IPS DF 19.7 (cell line): ENCODE results near the gene TSC2.

Experiments
- DNase-seq: peaks from one replicate; pipeline ENCODE4 v3.0.0-alpha.2; 2013; ENCODE audit warnings: low read depth, low spot score

Gene TSC2

DNA sequence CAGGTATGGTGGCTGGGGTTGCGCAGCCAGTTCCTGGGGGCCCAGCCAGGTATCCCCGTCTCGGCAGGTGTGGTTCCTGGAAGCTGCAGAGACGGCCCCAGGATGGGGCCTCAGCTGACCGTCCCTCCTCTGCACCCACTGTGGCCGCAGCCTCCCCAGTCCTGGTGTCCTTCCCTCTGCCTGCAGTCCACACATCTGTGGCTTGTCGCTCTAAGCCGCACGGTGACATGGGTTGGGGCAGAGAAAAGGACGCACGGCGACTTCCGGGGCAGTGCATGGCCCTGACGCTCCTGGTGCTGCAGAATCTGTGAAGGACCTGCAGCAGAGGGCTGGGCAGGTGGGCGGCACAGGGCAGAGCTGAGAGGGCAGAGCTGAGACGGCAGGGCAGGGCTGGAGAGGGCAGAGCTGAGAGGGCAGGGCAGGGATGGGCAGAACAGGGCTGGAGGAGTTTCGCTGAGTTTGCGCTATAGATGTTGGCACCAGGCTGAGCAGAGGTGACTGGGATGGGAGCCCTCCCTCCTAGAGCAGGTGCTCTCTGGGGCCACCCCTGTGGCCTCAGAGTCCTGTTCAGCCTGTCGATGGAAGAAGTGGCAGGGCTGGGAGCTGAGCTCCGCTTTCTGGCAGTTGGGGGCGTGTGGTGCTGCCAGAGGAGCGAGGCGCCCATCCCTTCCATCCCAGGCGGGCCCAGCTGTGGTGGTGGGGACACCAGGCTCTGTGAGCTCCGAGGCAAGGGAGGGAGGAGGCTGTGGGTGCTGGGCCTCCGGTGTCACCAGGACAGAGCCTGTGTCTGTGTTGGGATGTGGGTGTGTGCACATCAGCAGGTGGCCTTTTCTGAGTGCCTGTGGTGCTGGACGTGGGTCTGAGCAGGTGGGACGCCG is 23.0 kb downstream of the TSC2 start:
- no peak for DNase-seq

GRCh38 chr16:2071454-2072202 is 23.8 kb downstream of the TSC2 start:
- no peak for DNase-seq

DNA sequence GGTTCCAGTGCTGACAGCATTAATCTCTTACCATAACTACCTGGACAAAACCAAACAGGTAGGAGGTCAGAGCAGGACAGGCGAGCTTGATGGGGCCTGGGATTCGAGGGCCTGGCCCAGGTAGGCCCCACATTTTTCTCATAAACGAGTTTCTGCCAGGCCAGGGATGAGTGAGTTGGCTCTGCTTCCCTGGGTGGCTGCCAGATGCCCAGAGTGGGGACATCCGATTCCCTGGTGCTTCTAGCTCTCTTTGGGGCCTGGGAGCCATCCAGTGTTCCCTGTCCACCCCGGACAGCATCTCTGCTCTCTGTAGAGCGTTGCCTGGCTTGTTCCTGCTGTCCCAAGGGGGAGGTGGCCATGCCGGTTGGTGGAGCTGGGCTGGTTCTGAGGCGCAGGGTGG is 25.1 kb downstream of the TSC2 start:
- no peak for DNase-seq

DNA sequence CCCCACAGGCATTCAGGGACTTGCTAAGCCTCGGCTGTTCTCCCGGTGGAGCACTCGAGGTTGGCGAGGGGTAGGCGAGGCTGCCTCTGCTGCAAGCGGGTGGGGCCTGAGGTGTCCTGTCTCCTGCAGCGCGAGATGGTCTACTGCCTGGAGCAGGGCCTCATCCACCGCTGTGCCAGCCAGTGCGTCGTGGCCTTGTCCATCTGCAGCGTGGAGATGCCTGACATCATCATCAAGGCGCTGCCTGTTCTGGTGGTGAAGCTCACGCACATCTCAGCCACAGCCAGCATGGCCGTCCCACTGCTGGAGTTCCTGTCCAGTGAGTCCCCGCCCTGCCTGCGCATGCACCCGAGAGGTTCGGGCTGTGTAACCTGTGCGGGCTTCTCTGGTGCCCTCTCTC is 26.3 kb downstream of the TSC2 start:
- DNase-seq = no peak

DNA sequence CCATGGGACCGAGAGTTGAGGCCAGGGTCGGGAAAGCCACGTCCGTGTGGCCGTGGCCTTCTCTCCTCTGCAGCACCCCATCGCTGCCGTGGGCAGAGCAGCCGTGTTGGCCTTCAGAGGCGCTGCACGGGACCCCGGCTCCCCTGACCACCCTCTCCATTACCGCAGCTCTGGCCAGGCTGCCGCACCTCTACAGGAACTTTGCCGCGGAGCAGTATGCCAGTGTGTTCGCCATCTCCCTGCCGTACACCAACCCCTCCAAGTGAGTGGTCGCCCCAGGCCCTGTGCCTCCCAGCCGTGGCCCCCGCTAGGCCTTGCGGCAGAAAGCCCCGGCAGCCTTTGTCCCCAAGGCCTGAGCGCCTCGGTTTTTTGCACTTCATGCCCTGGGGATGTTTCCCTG is 27.8 kb downstream of the TSC2 start:
- DNase-seq = no peak

- DNase-seq = no peak
Observed at GRCh38 chr16:2076072-2076865, 28.5 kb downstream of the TSC2 start.

GRCh38 chr16:2077016-2077415 is 29.2 kb downstream of the TSC2 start:
- DNase-seq = no peak

- no peak for DNase-seq
Observed at GRCh38 chr16:2077696-2078095, 29.9 kb downstream of the TSC2 start.

- DNase-seq = no peak
Observed at GRCh38 chr16:2078096-2078495, 30.3 kb downstream of the TSC2 start.

GRCh38 chr16:2078691-2079090 is 30.9 kb downstream of the TSC2 start:
- no peak for DNase-seq

- no peak for DNase-seq
Observed at GRCh38 chr16:2079311-2079800, 31.6 kb downstream of the TSC2 start.

DNA sequence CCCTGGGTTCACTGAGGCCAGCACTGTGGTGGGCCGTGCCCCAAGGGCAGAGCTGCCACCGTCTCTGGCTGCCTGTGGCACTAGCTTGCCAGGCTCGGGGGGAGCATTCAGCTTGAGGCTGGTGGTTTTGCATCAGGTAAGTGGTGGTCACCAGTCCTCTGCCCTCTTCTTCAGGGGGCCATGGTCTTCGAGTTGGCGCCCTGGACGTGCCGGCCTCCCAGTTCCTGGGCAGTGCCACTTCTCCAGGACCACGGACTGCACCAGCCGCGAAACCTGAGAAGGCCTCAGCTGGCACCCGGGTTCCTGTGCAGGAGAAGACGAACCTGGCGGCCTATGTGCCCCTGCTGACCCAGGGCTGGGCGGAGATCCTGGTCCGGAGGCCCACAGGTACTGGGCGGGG is 32.2 kb downstream of the TSC2 start:
- no peak for DNase-seq

- no peak for DNase-seq
Observed at GRCh38 chr16:2081201-2082084, 33.7 kb downstream of the TSC2 start.

GRCh38 chr16:2082171-2082982 is 34.6 kb downstream of the TSC2 start:
- DNase-seq = no peak

DNA sequence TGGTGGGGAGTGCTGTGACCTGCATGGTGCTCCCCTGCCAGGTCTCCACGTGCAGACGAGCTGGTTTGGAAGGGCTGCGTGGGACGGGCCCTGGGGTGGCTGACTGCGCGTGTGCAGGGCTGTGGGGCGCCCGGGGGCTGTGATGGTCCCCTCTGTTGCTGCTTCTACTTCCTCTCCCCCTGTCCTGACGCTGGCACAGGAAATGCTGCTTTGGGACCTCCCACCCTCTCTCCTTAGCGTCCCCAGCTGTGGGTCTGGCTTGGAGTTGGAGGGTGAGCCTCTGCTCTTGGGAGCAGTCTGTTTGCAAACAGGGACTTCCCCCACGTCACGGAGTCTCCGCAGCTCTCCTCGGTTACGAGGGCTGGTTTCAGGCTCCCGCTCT is 35.2 kb downstream of the TSC2 start:
- no peak for DNase-seq

GRCh38 chr16:2083409-2083808 is 35.6 kb downstream of the TSC2 start:
- no peak for DNase-seq

- no peak for DNase-seq
Observed at GRCh38 chr16:2083876-2084780, 36.3 kb downstream of the TSC2 start.

DNA sequence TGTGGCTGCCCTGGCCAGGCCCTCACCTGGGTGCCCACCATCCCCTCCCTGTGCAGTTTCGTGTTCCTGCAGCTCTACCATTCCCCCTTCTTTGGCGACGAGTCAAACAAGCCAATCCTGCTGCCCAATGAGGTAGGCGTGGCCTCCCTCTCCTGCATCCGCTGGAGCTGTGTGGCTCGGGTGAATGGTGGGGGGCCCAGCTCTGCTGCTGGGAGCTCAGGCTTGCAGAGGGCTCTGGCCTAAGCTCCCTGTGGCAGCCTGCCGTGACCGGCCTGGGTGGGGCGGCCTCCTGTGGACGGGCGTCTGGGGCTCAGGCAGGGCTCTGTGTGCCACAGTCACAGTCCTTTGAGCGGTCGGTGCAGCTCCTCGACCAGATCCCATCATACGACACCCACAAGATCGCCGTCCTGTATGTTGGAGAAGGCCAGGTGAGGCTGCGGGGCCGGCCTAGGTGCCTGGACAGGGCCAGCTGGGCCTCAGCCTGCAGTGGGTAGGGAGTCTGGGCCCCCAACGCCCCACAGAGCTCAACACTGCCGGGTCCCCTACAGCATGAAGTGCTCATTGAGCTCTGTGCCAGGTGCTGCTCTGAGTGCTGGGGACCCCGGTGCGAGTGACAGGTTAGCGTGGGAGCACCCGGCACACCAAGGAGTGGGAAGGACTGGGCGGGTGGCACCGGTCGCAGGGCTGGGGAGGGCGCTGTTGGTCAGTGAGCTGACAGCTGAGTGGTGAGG is 37.3 kb downstream of the TSC2 start:
- DNase-seq = no peak
